Ascending aorta (tissue), 2 donors: Measurements from ENCODE around the gene RAB4A. TPM values are rescaled to one million over a fixed set of nuclear protein-coding genes. Genes with fewer than 3 reads are reported as not detected.

Experiments used
- DNase-seq, 2 donors: peaks; one replicate each; pipeline ENCODE4 v3.0.0-alpha.2; 2019; ENCODE audit warnings: low spot score in 2 of 2
- H3K27ac ChIP-seq, 2 donors: fragments of 200-600 bp; sonication (generic); one replicate each; pipeline ENCODE4 v1.5.1; 2016 to 2017; ENCODE audit warnings: mild to moderate bottlenecking in 1 of 2
- H3K27me3 ChIP-seq: fragments of 200-600 bp; sonication (generic); one replicate; pipeline ENCODE4 v1.5.1; 2017
- H3K36me3 ChIP-seq, 2 donors: fragments of 200-600 bp; sonication (generic); one replicate each; pipeline ENCODE4 v1.5.1; 2016
- H3K4me1 ChIP-seq, 2 donors: fragments of 200-600 bp; sonication (generic); one replicate each; pipeline ENCODE4 v1.5.1; 2016 to 2017; ENCODE audit warnings: mild to moderate bottlenecking in 1 of 2
- H3K4me3 ChIP-seq, 2 donors: fragments of 200-600 bp; sonication (generic); one replicate each; pipeline ENCODE4 v1.5.1; 2016 to 2017; ENCODE audit warnings: mild to moderate bottlenecking in 1 of 2
- H3K9me3 ChIP-seq, 2 donors: fragments of 200-600 bp; sonication (generic); one replicate each; pipeline ENCODE4 v1.5.1; 2016
- intact Hi-C: fragments of 100-400 bp; cut with DNase I; formaldehyde crosslinking; loops from one replicate; pipeline ENCODE4 v1.15.1; 2023
- total RNA-seq: library from RNA; depleted of rRNA; stranded (reverse); fragments of >200 nt; gene quantifications from one replicate; pipeline ENCODE4 v1.1.0, GENCODE V29; 2016
- TF ChIP-seq, protein P1 (sequence below), 3 experiments: fragments of 200-600 bp in 2 of 3; fragments of 450-650 bp in 1 of 3; sonication (generic) in 2 of 3; IDR thresholded peaks; one replicate each; pipeline ENCODE4 v1.5.1; 2016 to 2019; ENCODE audit warnings: antibody characterized with exemption in 3 of 3, mild to moderate bottlenecking in 1 of 3, moderate library complexity in 1 of 3

RAB4A gene
- total RNA-seq, 1 donor from 2014 or later, result 6.0 TPM

- H3K36me3 ChIP-seq, result peaks cover 0 to 2% of the 10 kb centered on the region in 2 donors
- no peaks in the 10 kb centered on the region for H3K27me3 ChIP-seq
- DNase-seq, result no peak
- intact Hi-C loops, result no loop called here
- TF ChIP-seq, protein P1, sequence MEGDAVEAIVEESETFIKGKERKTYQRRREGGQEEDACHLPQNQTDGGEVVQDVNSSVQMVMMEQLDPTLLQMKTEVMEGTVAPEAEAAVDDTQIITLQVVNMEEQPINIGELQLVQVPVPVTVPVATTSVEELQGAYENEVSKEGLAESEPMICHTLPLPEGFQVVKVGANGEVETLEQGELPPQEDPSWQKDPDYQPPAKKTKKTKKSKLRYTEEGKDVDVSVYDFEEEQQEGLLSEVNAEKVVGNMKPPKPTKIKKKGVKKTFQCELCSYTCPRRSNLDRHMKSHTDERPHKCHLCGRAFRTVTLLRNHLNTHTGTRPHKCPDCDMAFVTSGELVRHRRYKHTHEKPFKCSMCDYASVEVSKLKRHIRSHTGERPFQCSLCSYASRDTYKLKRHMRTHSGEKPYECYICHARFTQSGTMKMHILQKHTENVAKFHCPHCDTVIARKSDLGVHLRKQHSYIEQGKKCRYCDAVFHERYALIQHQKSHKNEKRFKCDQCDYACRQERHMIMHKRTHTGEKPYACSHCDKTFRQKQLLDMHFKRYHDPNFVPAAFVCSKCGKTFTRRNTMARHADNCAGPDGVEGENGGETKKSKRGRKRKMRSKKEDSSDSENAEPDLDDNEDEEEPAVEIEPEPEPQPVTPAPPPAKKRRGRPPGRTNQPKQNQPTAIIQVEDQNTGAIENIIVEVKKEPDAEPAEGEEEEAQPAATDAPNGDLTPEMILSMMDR (IDR thresholded peaks at IDR 0.05), result no peak
- H3K4me1 ChIP-seq, result no peaks in the 10 kb centered on the region
- peaks cover 0 to 4% of the 10 kb centered on the region in 2 donors for H3K9me3 ChIP-seq
- H3K4me3 ChIP-seq, result no peak overlapping the region
- H3K27ac ChIP-seq, result no peak overlapping the region
These were observed 63.4 kb downstream of the RAB4A start for GRCh38 chr1:229334269-229334668.

DNA sequence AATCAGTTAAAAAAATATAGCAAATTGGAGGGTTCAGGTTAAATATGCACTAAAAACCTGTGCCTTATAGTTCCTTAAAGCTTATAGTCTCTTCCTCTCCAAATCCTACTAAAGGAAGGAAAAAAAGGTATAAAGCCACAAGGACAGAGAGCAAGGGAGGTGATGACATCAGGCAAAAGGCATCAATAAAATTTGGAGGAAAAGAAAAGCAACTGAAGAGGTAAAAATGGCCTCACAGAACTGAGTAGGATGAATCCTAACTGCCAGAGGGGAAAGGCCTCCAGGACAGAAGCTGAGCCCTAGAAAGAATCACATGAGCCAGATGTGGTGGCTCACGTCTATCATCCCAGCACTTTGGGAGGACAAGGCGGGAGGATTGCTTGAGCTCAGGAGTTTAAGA, 63.8 kb downstream of the RAB4A start:
- intact Hi-C loops, result no loop called here
- H3K27ac ChIP-seq, result no peak overlapping the region
- no peak for DNase-seq
- peaks cover 0 to 2% of the 10 kb centered on the region in 2 donors for H3K36me3 ChIP-seq
- H3K9me3 ChIP-seq, result peaks cover 0 to 4% of the 10 kb centered on the region in 2 donors
- no peak overlapping the region for H3K4me3 ChIP-seq
- TF ChIP-seq, protein P1 (IDR thresholded peaks at IDR 0.05), result no peak
- no peaks in the 10 kb centered on the region for H3K4me1 ChIP-seq
- H3K27me3 ChIP-seq, result no peaks in the 10 kb centered on the region

DNA sequence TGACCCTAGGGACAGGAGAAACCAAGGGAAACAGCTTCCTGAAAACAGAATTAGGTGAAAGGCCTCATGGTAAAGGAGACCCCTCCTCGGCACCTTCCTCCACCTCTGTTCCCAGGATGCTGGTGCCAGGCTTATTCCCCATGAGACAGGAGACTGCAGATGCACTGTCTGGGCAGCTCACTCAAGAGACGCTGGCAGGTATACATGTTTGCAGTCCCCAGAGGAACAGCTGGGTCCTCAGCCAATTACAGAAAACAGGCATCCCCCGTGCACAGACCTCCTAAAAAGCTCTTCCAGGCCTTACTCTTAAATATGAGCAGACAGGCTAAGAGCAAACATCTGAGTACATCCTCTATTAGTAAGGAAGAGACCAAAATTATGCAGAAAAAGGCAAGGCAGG, 65.4 kb downstream of the RAB4A start:
- no peaks in the 10 kb centered on the region for H3K36me3 ChIP-seq
- intact Hi-C loops, result no loop called here
- H3K9me3 ChIP-seq, result peaks cover 0 to 4% of the 10 kb centered on the region in 2 donors
- DNase-seq, result no peak
- no peak overlapping the region for H3K27ac ChIP-seq
- no peak overlapping the region for H3K4me3 ChIP-seq
- H3K4me1 ChIP-seq, result peaks cover 2% of the 10 kb centered on the region in 2 donors
- TF ChIP-seq, protein P1 (IDR thresholded peaks at IDR 0.05), result no peak
- H3K27me3 ChIP-seq, result no peaks in the 10 kb centered on the region

GRCh38 chr1:229339086-229339485, 68.2 kb downstream of the RAB4A start:
- TF ChIP-seq, protein P1 (IDR thresholded peaks at IDR 0.05), result no peak
- no peaks in the 10 kb centered on the region for H3K36me3 ChIP-seq
- H3K4me1 ChIP-seq, result peaks cover 5 to 6% of the 10 kb centered on the region in 2 donors
- H3K27me3 ChIP-seq, result no peaks in the 10 kb centered on the region
- DNase-seq, result no peak
- intact Hi-C loops, result no loop called here
- H3K27ac ChIP-seq, result no peak overlapping the region
- H3K9me3 ChIP-seq, result peaks cover 0 to 2% of the 10 kb centered on the region in 2 donors
- H3K4me3 ChIP-seq, result no peak overlapping the region

DNA sequence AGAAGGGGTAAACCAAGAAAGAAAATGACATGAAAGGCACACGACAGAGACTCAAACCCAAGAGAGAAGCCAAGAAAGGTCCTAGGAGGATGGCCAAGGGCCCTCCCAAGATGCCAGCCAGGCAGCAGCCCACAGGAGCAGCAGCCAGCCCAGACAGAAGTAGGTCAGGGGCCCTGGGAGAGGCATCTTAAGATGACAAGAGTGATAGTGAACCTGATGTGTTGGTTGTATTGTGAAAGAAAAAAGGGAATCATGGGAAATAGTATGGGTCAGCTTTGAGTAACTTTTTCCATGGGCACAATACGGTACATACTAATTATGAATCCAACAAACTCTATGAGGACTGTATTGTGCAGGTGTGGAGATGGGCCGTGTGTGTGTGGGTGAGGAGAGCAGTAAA, 68.6 kb downstream of the RAB4A start:
- TF ChIP-seq, protein P1 (IDR thresholded peaks at IDR 0.05), result no peak
- no peak for DNase-seq
- Histone ChIP-seq H3K4me3 (no peak overlapping the region), H3K27me3 (no peaks in the 10 kb centered on the region), H3K36me3 (no peaks in the 10 kb centered on the region), H3K27ac (no peak overlapping the region), H3K4me1 (peaks cover 5 to 6% of the 10 kb centered on the region in 2 donors), H3K9me3 (no peaks in the 10 kb centered on the region)
- intact Hi-C loops, result no loop called here

GRCh38 chr1:229340496-229340895, 69.6 kb downstream of the RAB4A start:
- intact Hi-C loops, result loop anchor here (10.0 kb wide), 1 partner anchor 284 kb away; the partner anchor contains the start of genes TAF5L and URB2
- H3K9me3 ChIP-seq, result no peaks in the 10 kb centered on the region
- H3K36me3 ChIP-seq, result no peaks in the 10 kb centered on the region
- DNase-seq, result no peak
- no peak overlapping the region for H3K4me3 ChIP-seq
- peaks cover 5 to 6% of the 10 kb centered on the region in 2 donors for H3K4me1 ChIP-seq
- H3K27me3 ChIP-seq, result no peaks in the 10 kb centered on the region
- TF ChIP-seq, protein P1 (IDR thresholded peaks at IDR 0.05), result no peak
- H3K27ac ChIP-seq, result no peak overlapping the region
